K562 (cell line): Measurements from ENCODE around the gene PSMB10. TPM values are rescaled to one million over a fixed set of nuclear protein-coding genes. Genes with fewer than 3 reads are reported as not detected.

ENCODE experiments used
- ATAC-seq: fragments of 200-7000 bp; cut with Tn5 transposase; 3 replicates; pipeline ENCODE4 v1.9.1; 2020; ENCODE audit warnings: moderate library complexity
- BruUV-seq: library from RNA; stranded (reverse); fragments of 400-500 nt; replicated peaks from 2 replicates; lab custom pipeline; 2021; lab: Mats Ljungman, UMichigan
- CTCF ChIA-PET: fragments of 300-600 bp; formaldehyde crosslinking; extraction: SDS; loops from one replicate; lab custom pipeline; 2021; ENCODE audit warnings: low intra/inter-chr PET ratio; lab: Yijun Ruan, JAX
- POLR2A ChIA-PET: fragments of 300-600, 350-650 bp; sonication (Branson Sonifier 250); formaldehyde crosslinking; extraction: SDS; loops from one replicate; lab custom pipeline; 2021; ENCODE audit warnings: antibody characterized with exemption, inconsistent platforms; lab: Yijun Ruan, JAX
- DNase-seq, 4 experiments: peaks; one replicate each; pipeline versions ENCODE4 v3.0.0 to v3.0.0-alpha.2; 2011 to 2018; ENCODE audit warnings: low spot score in 3 of 4, mixed read lengths in 3 of 4; ENCODE audit errors: extremely low read depth in 1 of 4
- FAIRE-seq: peaks from 2 replicates; lab custom pipeline; 2011; peaks lifted over from hg19 to GRCh38; lab: Jason Lieb, UNC
- H2AFZ ChIP-seq: 2 replicates; pipeline ENCODE4 v1.6.0; 2011; ENCODE audit warnings: low read depth, low read length, control low read depth, inconsistent platforms
- H3K27ac ChIP-seq: fragments of 200-600 bp; 3 replicates; pipeline ENCODE4 v1.8.0; 2011; ENCODE audit warnings: low read depth, mild to moderate bottlenecking, control low read depth, inconsistent platforms, low read length, moderate library complexity, mixed read lengths; ENCODE audit errors: extremely low read depth
- H3K27me3 ChIP-seq, 2 experiments: fragments of 300-600 bp in 1 of 2; 2 replicates in 1 of 2; 3 replicates in 1 of 2; pipeline versions ENCODE4 v1.6.0 to v1.8.0; 2011; ENCODE audit warnings: inconsistent platforms in 2 of 2, low read length in 2 of 2, mild to moderate bottlenecking in 1 of 2, mixed read lengths in 1 of 2, moderate library complexity in 1 of 2; ENCODE audit not compliant: control insufficient read depth in 2 of 2, insufficient read depth in 2 of 2
- H3K36me3 ChIP-seq: fragments of 300-600 bp; 3 replicates; pipeline ENCODE4 v1.8.0; 2011; ENCODE audit warnings: mild to moderate bottlenecking, low read length, inconsistent platforms; ENCODE audit not compliant: control insufficient read depth, insufficient read depth
- H3K4me1 ChIP-seq, 2 experiments: fragments of 200-600 bp in 1 of 2; replicated peaks in 1 of 2; 2 replicates in 1 of 2; 3 replicates in 1 of 2; pipeline versions ENCODE4 v1.5.1 to v1.8.0; 2011; ENCODE audit warnings: inconsistent platforms in 2 of 2, low read length in 2 of 2, mild to moderate bottlenecking in 1 of 2, mixed read lengths in 1 of 2, moderate library complexity in 1 of 2; ENCODE audit not compliant: control insufficient read depth in 2 of 2, insufficient read depth in 2 of 2
- H3K4me2 ChIP-seq: 2 replicates; pipeline ENCODE4 v1.6.1; 2011; ENCODE audit warnings: low read length, control low read depth, inconsistent platforms, mixed read lengths; ENCODE audit not compliant: insufficient read depth
- H3K4me3 ChIP-seq: fragments of 200-600 bp; sonication (generic), shearing (Covaris generic); 2 replicates; pipeline ENCODE4 v1.5.1; 2016; ENCODE audit warnings: control low read depth, inconsistent platforms
- H3K79me2 ChIP-seq: fragments of 200-600 bp; 3 replicates; pipeline ENCODE4 v1.8.0; 2011; ENCODE audit warnings: low read length, inconsistent platforms; ENCODE audit not compliant: control insufficient read depth, insufficient read depth
- H3K9ac ChIP-seq, 2 experiments: 2 replicates each; pipeline versions ENCODE4 v1.6.0 to v1.6.1; 2011; ENCODE audit warnings: low read depth in 2 of 2, low read length in 2 of 2, control low read depth in 1 of 2, inconsistent platforms in 1 of 2, mild to moderate bottlenecking in 1 of 2, mixed read lengths in 1 of 2; ENCODE audit not compliant: insufficient read depth in 1 of 2
- H3K9me1 ChIP-seq: one replicate; pipeline ENCODE4 v1.6.0; 2011; ENCODE audit warnings: inconsistent platforms, mild to moderate bottlenecking, low read length, moderate library complexity; ENCODE audit not compliant: control insufficient read depth, insufficient read depth
- H3K9me3 ChIP-seq: replicated peaks from 2 replicates; pipeline ENCODE4 v1.5.1; 2011; ENCODE audit warnings: low read depth, low read length, inconsistent platforms; ENCODE audit not compliant: control insufficient read depth, insufficient read depth
- H4K20me1 ChIP-seq: replicated peaks from 2 replicates; pipeline ENCODE4 v1.6.1; 2011; ENCODE audit warnings: low read length, inconsistent platforms, mixed read lengths; ENCODE audit not compliant: control insufficient read depth, insufficient read depth
- ELF2 ChIP-seq: fragments of 250-450 bp; sonication (Bioruptor Pico); IDR thresholded peaks from 2 replicates; pipeline ENCODE4 v1.5.0; 2021; ENCODE audit warnings: mild to moderate bottlenecking
- POLR2G ChIP-seq: fragments of 200-400 bp; formaldehyde crosslinking; IDR thresholded peaks from 2 replicates; pipeline ENCODE4 v1.6.1; 2017; ENCODE audit warnings: low read depth, mild to moderate bottlenecking, antibody characterized with exemption, low read length, moderate library complexity
- RAD51 ChIP-seq: fragments of 450-650 bp; IDR thresholded peaks from 2 replicates; pipeline ENCODE4 v1.7.1; 2016; ENCODE audit warnings: low read depth, mild to moderate bottlenecking, borderline replicate concordance
- WGBS: fragments of 100-300 bp; shearing (Covaris generic); methylation state at CpG from one replicate; pipeline ENCODE4 v1.1.6; 2016; ENCODE audit warnings: low coverage, mixed read lengths; ENCODE audit not compliant: insufficient coverage; ENCODE audit errors: missing lambda C conversion rate; 5-methylcytosine and 5-hydroxymethylcytosine counted together
- in situ Hi-C: fragments of 300-500 bp; cut with MboI; formaldehyde crosslinking; loops from 4 replicates; pipeline ENCODE4 v1.15.0; 2018; ENCODE audit warnings: inconsistent platforms, mixed read lengths
- intact Hi-C: fragments of 100-400 bp; cut with micrococcal nuclease; formaldehyde crosslinking; loops from 2 replicates; pipeline ENCODE4 v1.14.2; 2022
- polyA plus RNA-seq, 8 experiments: library from polyadenylated mRNA; depleted of rRNA in 4 of 8; stranded (reverse) in 5 of 8; unstranded in 3 of 8; fragments of >200 nt; fragmentation: Nextera tagmentation in 2 of 8; fragmentation: Illumina TruSeq in 1 of 8; extraction: Ambion mirVana in 2 of 8; extraction: Trizol in 1 of 8; gene quantifications; 2 replicates each; pipeline versions ENCODE4 v1.2.1 to v1.2.3, GENCODE V29; 2011 to 2014; ENCODE audit warnings: inconsistent platforms in 1 of 8, missing spikeins in 1 of 8
- total RNA-seq, 7 experiments: library from RNA; depleted of rRNA in 6 of 7; stranded (reverse); fragments of >200 nt in 6 of 7; fragmentation: Illumina TruSeq in 2 of 7; extraction: Trizol in 2 of 7; gene quantifications; 2 replicates each; pipeline versions ENCODE4 v1.2.1 to v1.2.3, GENCODE V29; 2011 to 2021; ENCODE audit warnings: low replicate concordance in 1 of 7

Gene PSMB10
- total and polyA plus RNA-seq, 9 of the 15 experiments (the other 6 are each of a cell fraction or from before 2014, with no cell fraction given), result 11.7 to 105 (median 51.0) TPM

- intact Hi-C loops (no loop called here), in situ Hi-C loops (no loop called here)
- ChIA-PET POLR2A (interaction anchor here (0.7 kb wide), 1 partner anchor 151 kb away, joined by 3 read pairs; no protein-coding TSS in a partner anchor), CTCF (no interaction called here)
- peak; percentile 49 for TF ChIP-seq POLR2G
- TF ChIP-seq RAD51, result no peak
- Histone ChIP-seq H3K4me2 (no peak overlapping the region), H3K9me1 (no peaks in the 10 kb centered on the region), H3K36me3 (peaks cover 78% of the 10 kb centered on the region; the same call in 2 of the 3 replicates), H3K9ac (peak overlapping the region in 1 of 2 experiments; percentile 28; a peak in 2 of 4 replicates), H3K9me3 (no peaks in the 10 kb centered on the region), H2AFZ (no peak overlapping the region), H4K20me1 (no peaks in the 10 kb centered on the region), H3K79me2 (no peaks in the 10 kb centered on the region), H3K4me1 (peaks cover 0 to 23% of the 10 kb centered on the region in 2 experiments; a peak in 2 of 5 replicates), H3K27me3 (no peaks in the 10 kb centered on the region), H3K27ac (no peak overlapping the region), H3K4me3 (no peak overlapping the region)
- ATAC-seq, result no peak
- no TSS peak for BruUV-seq
- DNase-seq, result no peak
- no peak for FAIRE-seq
- WGBS, result 84% methylated on average over 12 of the region's 12 CpGs
Observed at GRCh38 chr16:67951485-67951884, 14.8 kb upstream of the PSMB10 start.

GRCh38 chr16:67950335-67950843 lies 13.7 kb upstream of the PSMB10 start:
- Histone ChIP-seq H3K4me2 (no peak overlapping the region), H3K79me2 (no peaks in the 10 kb centered on the region), H3K9me1 (no peaks in the 10 kb centered on the region), H3K27ac (no peak overlapping the region), H4K20me1 (0 out of 2 replicates have a peak, but pooled peaks cover 3% of the 10 kb centered on the region), H3K9me3 (no peaks in the 10 kb centered on the region), H3K9ac (no peak overlapping the region), H2AFZ (no peak overlapping the region), H3K4me3 (no peak overlapping the region), H3K4me1 (peaks cover 0 to 29% of the 10 kb centered on the region in 2 experiments; a peak in 2 of 5 replicates), H3K27me3 (no peaks in the 10 kb centered on the region), H3K36me3 (peaks cover 86% of the 10 kb centered on the region; the same call in 2 of the 3 replicates)
- intact Hi-C loops, result no loop called here
- in situ Hi-C loops, result no loop called here
- POLR2A ChIA-PET, result interaction anchor here (0.6 to 1.9 kb wide), 5 partner anchors 10 to 74 kb away, joined by 3 to 5 read pairs (median 3); partner anchors contain the start of gene PSMB10
- no TSS peak for BruUV-seq
- no peak for DNase-seq
- 82% methylated on average over 15 of the region's 16 CpGs for WGBS
- CTCF ChIA-PET, result no interaction called here
- TF ChIP-seq POLR2G (peak; percentile 28; the same call in 1 of the 2 replicates), ELF2 (CRISPR knock-in tag) (no peak)
- ATAC-seq, result no peak
- FAIRE-seq, result no peak
